ENCODE measurements around the gene B2M. TPM values are rescaled to one million over a fixed set of nuclear protein-coding genes. Genes with fewer than 3 reads are reported as not detected.

Gene B2M
- total RNA-seq, result 1,895 and 2,086 TPM in 2 replicates

GRCh38 chr15:44711096-44711742 is at the start of gene B2M, which contains the start of gene PATL2:
Gene B2M (plus strand): TSS chr15:44711517. CDS start chr15:44711547, 30 bp downstream.
Gene PATL2 (minus strand): TSS chr15:44711323. CDS start chr15:44676490, 34,833 bp downstream.

GRCh38 chr15:44663410-44664308 is 47.7 kb upstream of the B2M start, which contains the start of gene SPG11:
Gene SPG11 (minus strand): TSS chr15:44663662. CDS start chr15:44663647, 15 bp downstream.

GRCh38 chr15:44736181-44736765 is 25.0 kb downstream of the B2M start, which contains the start of gene TRIM69:
Gene TRIM69 (plus strand): TSS chr15:44736528. CDS start chr15:44736705, 177 bp downstream.

Other genes starting within 250 kb of the B2M start
- gene EIF3J, start 174.4 kb upstream of the B2M start, total RNA-seq, result 13.3 and 18.9 TPM in 2 replicates
- gene SPG11, start 47.9 kb upstream of the B2M start, total RNA-seq, result 73.0 and 92.3 TPM in 2 replicates
- 1.4 and 1.6 TPM in 2 replicates for gene PATL2, start 194 bp upstream of the B2M start, total RNA-seq
- 15.4 and 22.9 TPM in 2 replicates for gene TRIM69, start 25.0 kb downstream of the B2M start, total RNA-seq
- not detected in 2 replicates for gene TERB2, start 245.2 kb downstream of the B2M start, total RNA-seq